Thymus (tissue), 11 donors: ENCODE measurements around the gene MGAT2. TPM values are rescaled to one million over a fixed set of nuclear protein-coding genes. Genes with fewer than 3 reads are reported as not detected.

Experiments
- DNase-seq, 9 donors: peaks; one replicate each; pipeline ENCODE4 v3.0.0-alpha.2; 2013; ENCODE audit warnings: low spot score in 9 of 9, low read depth in 6 of 9, missing footprints in 1 of 9
- H3K27ac ChIP-seq, 2 donors: one replicate each; pipeline ENCODE4 v1.5.1; 2013; ENCODE audit warnings: control low read depth in 1 of 2, low read depth in 1 of 2, low read length in 1 of 2, mild to moderate bottlenecking in 1 of 2, moderate library complexity in 1 of 2
- H3K27me3 ChIP-seq, 2 donors: one replicate each; pipeline ENCODE4 v1.5.1; 2013; ENCODE audit warnings: low read length in 1 of 2; ENCODE audit not compliant: control insufficient read depth in 2 of 2, insufficient read depth in 1 of 2
- H3K36me3 ChIP-seq, 2 donors: one replicate each; pipeline ENCODE4 v1.5.1; 2013; ENCODE audit warnings: low read length in 1 of 2, mild to moderate bottlenecking in 1 of 2, moderate library complexity in 1 of 2; ENCODE audit not compliant: control insufficient read depth in 2 of 2, insufficient read depth in 2 of 2
- H3K4me1 ChIP-seq, 2 donors: one replicate each; pipeline ENCODE4 v1.5.1; 2013; ENCODE audit warnings: low read length in 2 of 2; ENCODE audit not compliant: control insufficient read depth in 2 of 2, insufficient read depth in 2 of 2
- H3K4me3 ChIP-seq, 2 donors: one replicate each; pipeline ENCODE4 v1.5.1; 2013; ENCODE audit warnings: low read length in 2 of 2, control low read depth in 1 of 2, mild to moderate bottlenecking in 1 of 2
- H3K9me3 ChIP-seq, 2 donors: one replicate each; pipeline ENCODE4 v1.5.1; 2013; ENCODE audit warnings: low read length in 1 of 2, mild to moderate bottlenecking in 1 of 2; ENCODE audit not compliant: control insufficient read depth in 2 of 2, insufficient read depth in 1 of 2
- polyA plus RNA-seq: library from polyadenylated mRNA; stranded (reverse); fragments of 200-250 nt; gene quantifications from one replicate; pipeline ENCODE4 v1.2.3, GENCODE V29; 2013
- total RNA-seq: library from RNA; stranded (reverse); fragments of 120-200 nt; gene quantifications from one replicate; pipeline ENCODE4 v1.2.4, GENCODE V29; 2013
- donor health status: healthy.

The MGAT2 gene
- total and polyA plus RNA-seq, 2 donors: 29.9 to 36.1 TPM

- no peaks in the 10 kb centered on the region for H3K9me3 ChIP-seq
- H3K27ac ChIP-seq: no peak overlapping the region
- H3K4me1 ChIP-seq: no peaks in the 10 kb centered on the region
- no peaks in the 10 kb centered on the region for H3K27me3 ChIP-seq
- H3K4me3 ChIP-seq: no peak overlapping the region
- no peak for DNase-seq
- peaks cover 0 to 13% of the 10 kb centered on the region in 2 donors for H3K36me3 ChIP-seq
Observed at GRCh38 chr14:49670475-49670874, 49.9 kb downstream of the MGAT2 start.

Other genes with a start within 250 kb of the MGAT2 start
- 6,328 TPM for gene RPS29, start 34.4 kb upstream of the MGAT2 start, total RNA-seq
- 5,388 TPM for gene RPS29, start 34.4 kb upstream of the MGAT2 start, polyA plus RNA-seq
- 46.1 TPM for gene LRR1, start 21.9 kb upstream of the MGAT2 start, total RNA-seq
- gene LRR1, start 21.9 kb upstream of the MGAT2 start, polyA plus RNA-seq: 17.0 TPM
- gene RPL36AL, start 173 bp upstream of the MGAT2 start, total RNA-seq: 307 TPM
- 619 TPM for gene RPL36AL, start 173 bp upstream of the MGAT2 start, polyA plus RNA-seq
- gene DNAAF2, start 14.4 kb downstream of the MGAT2 start, total RNA-seq: 7.3 TPM
- 9.0 TPM for gene DNAAF2, start 14.4 kb downstream of the MGAT2 start, polyA plus RNA-seq
- gene POLE2, start 67.4 kb downstream of the MGAT2 start, total RNA-seq: 19.3 TPM
- gene POLE2, start 67.4 kb downstream of the MGAT2 start, polyA plus RNA-seq: 3.4 TPM
- gene KLHDC1, start 72.3 kb downstream of the MGAT2 start, total RNA-seq: 3.9 TPM
- gene KLHDC1, start 72.3 kb downstream of the MGAT2 start, polyA plus RNA-seq: 7.6 TPM
- gene KLHDC2, start 147.4 kb downstream of the MGAT2 start, total RNA-seq: 83.3 TPM
- gene KLHDC2, start 147.4 kb downstream of the MGAT2 start, polyA plus RNA-seq: 69.4 TPM
- gene NEMF, start 232.0 kb downstream of the MGAT2 start, total RNA-seq: 68.8 TPM
- gene NEMF, start 232.0 kb downstream of the MGAT2 start, polyA plus RNA-seq: 58.1 TPM